GM12878 (cell line): ENCODE data around the gene SRSF5. TPM values are rescaled to one million over a fixed set of nuclear protein-coding genes. Genes with fewer than 3 reads are reported as not detected.

Source experiments
- BHLHE40 ChIP-seq, 2 experiments: fragments of 450-650 bp in 1 of 2; IDR thresholded peaks; 2 replicates each; pipeline ENCODE4 v1.6.1; 2011 to 2017; ENCODE audit warnings: low read depth in 2 of 2, borderline replicate concordance in 1 of 2, improper control_type of control experiment in 1 of 2, low read length in 1 of 2, mild to moderate bottlenecking in 1 of 2
- BMI1 ChIP-seq: fragments of 450-650 bp; IDR thresholded peaks from 2 replicates; pipeline ENCODE4 v1.6.1; 2016; ENCODE audit warnings: mild to moderate bottlenecking, moderate library complexity, borderline replicate concordance
- CHD2 ChIP-seq: IDR thresholded peaks from 2 replicates; pipeline ENCODE4 v1.6.1; 2011; ENCODE audit warnings: low read depth, low read length, improper control_type of control experiment, borderline replicate concordance
- CREB1 ChIP-seq: IDR thresholded peaks from 2 replicates; pipeline ENCODE4 v1.6.1; 2012; ENCODE audit warnings: low read depth, mild to moderate bottlenecking, inconsistent platforms
- DPF2 ChIP-seq: fragments of 450-650 bp; IDR thresholded peaks from 2 replicates; pipeline ENCODE4 v1.6.1; 2017; ENCODE audit warnings: mild to moderate bottlenecking
- EGR1 ChIP-seq, 2 experiments: IDR thresholded peaks; 1 replicate in 1 of 2; 2 replicates in 1 of 2; pipeline ENCODE4 v1.6.1; 2011 to 2012; ENCODE audit warnings: low read depth in 2 of 2, low read length in 2 of 2, borderline replicate concordance in 1 of 2, mild to moderate bottlenecking in 1 of 2, moderate library complexity in 1 of 2
- ELK1 ChIP-seq: IDR thresholded peaks from 2 replicates; pipeline ENCODE4 v1.6.1; 2012; ENCODE audit warnings: low read depth, low read length, improper control_type of control experiment
- HDAC2 ChIP-seq: fragments of 200-600 bp; sonication (generic); IDR thresholded peaks from 2 replicates; pipeline ENCODE4 v1.6.1; 2017
- HDAC6 ChIP-seq: fragments of 200-600 bp; sonication (generic); IDR thresholded peaks from one replicate; pipeline ENCODE4 v1.8.0; 2017; ENCODE audit warnings: antibody characterized with exemption; ENCODE audit not compliant: unreplicated experiment
- MTA2 ChIP-seq: fragments of 450-650 bp; IDR thresholded peaks from 2 replicates; pipeline ENCODE4 v1.6.1; 2016; ENCODE audit warnings: low read depth, mild to moderate bottlenecking, moderate library complexity
- MTA3 ChIP-seq: IDR thresholded peaks from 2 replicates; pipeline ENCODE4 v1.6.1; 2012; ENCODE audit warnings: low read length, inconsistent platforms, borderline replicate concordance
- MYC ChIP-seq: IDR thresholded peaks from 2 replicates; pipeline ENCODE4 v1.6.1; 2011; ENCODE audit warnings: mild to moderate bottlenecking, low read length, moderate library complexity, inconsistent platforms; ENCODE audit not compliant: insufficient read depth, insufficient replicate concordance, insufficient read length, severe bottlenecking
- PKNOX1 ChIP-seq: fragments of 450-650 bp; IDR thresholded peaks from 2 replicates; pipeline ENCODE4 v1.6.1; 2016; ENCODE audit warnings: mild to moderate bottlenecking
- POLR2A ChIP-seq: IDR thresholded peaks from 2 replicates; pipeline ENCODE4 v1.6.1; 2011; ENCODE audit warnings: low read depth, mild to moderate bottlenecking, low read length
- RCOR1 ChIP-seq: conservative IDR thresholded peaks from 2 replicates; pipeline ENCODE4 v1.6.1; 2012; ENCODE audit warnings: low read depth, low read length, improper control_type of control experiment
- RELA ChIP-seq: fragments of 450-650 bp; IDR thresholded peaks from 2 replicates; pipeline ENCODE4 v1.8.0; 2014; ENCODE audit warnings: borderline replicate concordance; ENCODE audit not compliant: partially characterized antibody
- SMC3 ChIP-seq: IDR thresholded peaks from 2 replicates; pipeline ENCODE4 v1.6.1; 2011; ENCODE audit warnings: low read length, improper control_type of control experiment, borderline replicate concordance
- TCF12 ChIP-seq: IDR thresholded peaks from 2 replicates; pipeline ENCODE4 v1.6.1; 2011; ENCODE audit warnings: low read depth, mild to moderate bottlenecking, low read length
- YY1 ChIP-seq: IDR thresholded peaks from 2 replicates; pipeline ENCODE4 v1.6.1; 2011; ENCODE audit warnings: low read depth, mild to moderate bottlenecking, low read length
- ZBED1 ChIP-seq: IDR thresholded peaks from 2 replicates; pipeline ENCODE4 v1.6.1; 2016; ENCODE audit warnings: borderline replicate concordance
- ZNF24 ChIP-seq: fragments of 450-650 bp; IDR thresholded peaks from 2 replicates; pipeline ENCODE4 v1.6.1; 2017; ENCODE audit warnings: antibody characterized with exemption, mild to moderate bottlenecking
- polyA plus RNA-seq, 11 experiments: library from polyadenylated mRNA; depleted of rRNA in 4 of 11; unstranded in 6 of 11; stranded (reverse) in 5 of 11; fragments of >200 nt; fragmentation: Nextera tagmentation in 4 of 11; fragmentation: Illumina TruSeq in 1 of 11; extraction: Ambion mirVana in 4 of 11; extraction: Trizol in 1 of 11; gene quantifications; 1 replicate in 1 of 11; 2 replicates in 10 of 11; pipeline versions ENCODE4 v1.2.1 to v1.2.3, GENCODE V29; 2011 to 2016; ENCODE audit warnings: inconsistent platforms in 2 of 11, missing spikeins in 2 of 11, low read depth in 1 of 11
- total RNA-seq, 4 experiments: library from RNA; depleted of rRNA in 3 of 4; stranded (reverse); fragments of >200 nt in 3 of 4; fragmentation: Illumina TruSeq in 1 of 4; extraction: Trizol in 1 of 4; gene quantifications; 2 replicates each; pipeline versions ENCODE4 v1.2.1 to v1.2.3, GENCODE V29; 2013 to 2021
- TF ChIP-seq, protein P1 (sequence below): fragments of 450-650 bp; IDR thresholded peaks from 2 replicates; pipeline ENCODE4 v1.6.1; 2018; ENCODE audit warnings: mild to moderate bottlenecking, low read depth, moderate library complexity; ENCODE audit not compliant: partially characterized antibody
- TF ChIP-seq, protein P2 (sequence below): fragments of 450-650 bp; IDR thresholded peaks from 2 replicates; pipeline ENCODE4 v1.6.1; 2017; ENCODE audit warnings: borderline replicate concordance
- TF ChIP-seq, protein P3 (sequence below): IDR thresholded peaks from 2 replicates; pipeline ENCODE4 v1.6.1; 2011; ENCODE audit warnings: mild to moderate bottlenecking, low read depth, low read length, moderate library complexity; ENCODE audit not compliant: insufficient replicate concordance

SRSF5 gene
- total and polyA plus RNA-seq, 10 of the 15 experiments (the other 5 are each of a cell fraction or from before 2014, with no cell fraction given) = 136 to 453 (median 275) TPM

GRCh38 chr14:69767369-69767999 lies 542 bp downstream of the SRSF5 start (continued):
- TF ChIP-seq, protein P1, sequence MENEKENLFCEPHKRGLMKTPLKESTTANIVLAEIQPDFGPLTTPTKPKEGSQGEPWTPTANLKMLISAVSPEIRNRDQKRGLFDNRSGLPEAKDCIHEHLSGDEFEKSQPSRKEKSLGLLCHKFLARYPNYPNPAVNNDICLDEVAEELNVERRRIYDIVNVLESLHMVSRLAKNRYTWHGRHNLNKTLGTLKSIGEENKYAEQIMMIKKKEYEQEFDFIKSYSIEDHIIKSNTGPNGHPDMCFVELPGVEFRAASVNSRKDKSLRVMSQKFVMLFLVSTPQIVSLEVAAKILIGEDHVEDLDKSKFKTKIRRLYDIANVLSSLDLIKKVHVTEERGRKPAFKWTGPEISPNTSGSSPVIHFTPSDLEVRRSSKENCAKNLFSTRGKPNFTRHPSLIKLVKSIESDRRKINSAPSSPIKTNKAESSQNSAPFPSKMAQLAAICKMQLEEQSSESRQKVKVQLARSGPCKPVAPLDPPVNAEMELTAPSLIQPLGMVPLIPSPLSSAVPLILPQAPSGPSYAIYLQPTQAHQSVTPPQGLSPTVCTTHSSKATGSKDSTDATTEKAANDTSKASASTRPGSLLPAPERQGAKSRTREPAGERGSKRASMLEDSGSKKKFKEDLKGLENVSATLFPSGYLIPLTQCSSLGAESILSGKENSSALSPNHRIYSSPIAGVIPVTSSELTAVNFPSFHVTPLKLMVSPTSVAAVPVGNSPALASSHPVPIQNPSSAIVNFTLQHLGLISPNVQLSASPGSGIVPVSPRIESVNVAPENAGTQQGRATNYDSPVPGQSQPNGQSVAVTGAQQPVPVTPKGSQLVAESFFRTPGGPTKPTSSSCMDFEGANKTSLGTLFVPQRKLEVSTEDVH = no peak
- TF ChIP-seq BHLHE40 (IDR thresholded peaks at IDR 0.05; ENCODE audit: borderline replicate concordance in 1 of 2, low read depth in 2 of 2, low read length in 1 of 2) = peak in 1 of 2 experiments; percentile 77; a peak in 2 of 4 replicates
- TF ChIP-seq BMI1 = no peak
- peak; percentile 76 for TF ChIP-seq CREB1
- peak; percentile 98 for TF ChIP-seq YY1
- no peak for TF ChIP-seq MYC
- TF ChIP-seq ZNF24 = no peak
- TF ChIP-seq ZBED1 = no peak
- TF ChIP-seq, protein P2, sequence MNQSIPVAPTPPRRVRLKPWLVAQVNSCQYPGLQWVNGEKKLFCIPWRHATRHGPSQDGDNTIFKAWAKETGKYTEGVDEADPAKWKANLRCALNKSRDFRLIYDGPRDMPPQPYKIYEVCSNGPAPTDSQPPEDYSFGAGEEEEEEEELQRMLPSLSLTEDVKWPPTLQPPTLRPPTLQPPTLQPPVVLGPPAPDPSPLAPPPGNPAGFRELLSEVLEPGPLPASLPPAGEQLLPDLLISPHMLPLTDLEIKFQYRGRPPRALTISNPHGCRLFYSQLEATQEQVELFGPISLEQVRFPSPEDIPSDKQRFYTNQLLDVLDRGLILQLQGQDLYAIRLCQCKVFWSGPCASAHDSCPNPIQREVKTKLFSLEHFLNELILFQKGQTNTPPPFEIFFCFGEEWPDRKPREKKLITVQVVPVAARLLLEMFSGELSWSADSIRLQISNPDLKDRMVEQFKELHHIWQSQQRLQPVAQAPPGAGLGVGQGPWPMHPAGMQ = no peak; the same call in 1 of the 2 replicates
- peak; percentile 83; the same call in 1 of the 2 replicates for TF ChIP-seq RCOR1
- TF ChIP-seq SMC3 = no peak
- 0 out of 2 replicates have a peak, but pooled peaks have one; percentile 4 for TF ChIP-seq TCF12
- TF ChIP-seq HDAC6 = no peak
- peak; percentile 97 for TF ChIP-seq CHD2
- peak; percentile 86 for TF ChIP-seq POLR2A
- peak; percentile 13; the same call in 1 of the 2 replicates for TF ChIP-seq DPF2
- TF ChIP-seq MTA2 = no peak
- no peak for TF ChIP-seq HDAC2
- TF ChIP-seq PKNOX1 = no peak
- TF ChIP-seq EGR1 (IDR thresholded peaks at IDR 0.05; ENCODE audit: borderline replicate concordance in 1 of 2, low read depth in 2 of 2, low read length in 2 of 2) = peak in 1 of 2 experiments; percentile 73; a peak in 2 of 3 replicates
- TF ChIP-seq, protein P3, sequence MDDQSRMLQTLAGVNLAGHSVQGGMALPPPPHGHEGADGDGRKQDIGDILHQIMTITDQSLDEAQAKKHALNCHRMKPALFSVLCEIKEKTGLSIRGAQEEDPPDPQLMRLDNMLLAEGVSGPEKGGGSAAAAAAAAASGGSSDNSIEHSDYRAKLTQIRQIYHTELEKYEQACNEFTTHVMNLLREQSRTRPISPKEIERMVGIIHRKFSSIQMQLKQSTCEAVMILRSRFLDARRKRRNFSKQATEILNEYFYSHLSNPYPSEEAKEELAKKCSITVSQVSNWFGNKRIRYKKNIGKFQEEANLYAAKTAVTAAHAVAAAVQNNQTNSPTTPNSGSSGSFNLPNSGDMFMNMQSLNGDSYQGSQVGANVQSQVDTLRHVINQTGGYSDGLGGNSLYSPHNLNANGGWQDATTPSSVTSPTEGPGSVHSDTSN = no peak
- peak; percentile 13 for TF ChIP-seq RELA
- TF ChIP-seq MTA3 = no peak
- TF ChIP-seq ELK1 = no peak
